AML-193 (cell line): ENCODE results near the gene ABCA7.

ENCODE experiments used
- DNase-seq, 2 experiments: peaks; one replicate each; lab custom pipeline; 2025; lab: John Stamatoyannopoulos, UW

ABCA7 gene

GRCh38 chr19:1002600-1002999 lies 37.3 kb upstream of the ABCA7 start:
- no peak for DNase-seq

- DNase-seq, result no peak
Measured at GRCh38 chr19:1003283-1003682, 36.6 kb upstream of the ABCA7 start.

- DNase-seq, result no peak
Measured at GRCh38 chr19:1004204-1004802, 35.6 kb upstream of the ABCA7 start.

DNA sequence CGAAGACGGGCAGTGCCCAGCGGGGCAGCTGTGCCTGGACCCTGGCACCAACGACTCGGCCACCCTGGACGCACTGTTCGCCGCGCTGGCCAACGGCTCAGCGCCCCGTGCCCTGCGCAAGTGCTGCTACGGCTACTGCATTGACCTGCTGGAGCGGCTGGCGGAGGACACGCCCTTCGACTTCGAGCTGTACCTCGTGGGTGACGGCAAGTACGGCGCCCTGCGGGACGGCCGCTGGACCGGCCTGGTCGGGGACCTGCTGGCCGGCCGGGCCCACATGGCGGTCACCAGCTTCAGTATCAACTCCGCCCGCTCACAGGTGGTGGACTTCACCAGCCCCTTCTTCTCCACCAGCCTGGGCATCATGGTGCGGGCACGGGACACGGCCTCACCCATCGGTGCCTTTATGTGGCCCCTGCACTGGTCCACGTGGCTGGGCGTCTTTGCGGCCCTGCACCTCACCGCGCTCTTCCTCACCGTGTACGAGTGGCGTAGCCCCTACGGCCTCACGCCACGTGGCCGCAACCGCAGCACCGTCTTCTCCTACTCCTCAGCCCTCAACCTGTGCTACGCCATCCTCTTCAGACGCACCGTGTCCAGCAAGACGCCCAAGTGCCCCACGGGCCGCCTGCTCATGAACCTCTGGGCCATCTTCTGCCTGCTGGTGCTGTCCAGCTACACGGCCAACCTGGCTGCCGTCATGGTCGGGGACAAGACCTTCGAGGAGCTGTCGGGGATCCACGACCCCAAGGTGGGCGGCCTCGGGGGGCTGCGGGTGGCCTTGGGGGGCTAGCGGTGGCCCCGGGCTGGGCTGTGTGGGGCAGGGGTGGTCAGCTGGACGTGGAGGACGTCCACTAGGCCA lies 34.9 kb upstream of the ABCA7 start:
- no peak for DNase-seq

DNA sequence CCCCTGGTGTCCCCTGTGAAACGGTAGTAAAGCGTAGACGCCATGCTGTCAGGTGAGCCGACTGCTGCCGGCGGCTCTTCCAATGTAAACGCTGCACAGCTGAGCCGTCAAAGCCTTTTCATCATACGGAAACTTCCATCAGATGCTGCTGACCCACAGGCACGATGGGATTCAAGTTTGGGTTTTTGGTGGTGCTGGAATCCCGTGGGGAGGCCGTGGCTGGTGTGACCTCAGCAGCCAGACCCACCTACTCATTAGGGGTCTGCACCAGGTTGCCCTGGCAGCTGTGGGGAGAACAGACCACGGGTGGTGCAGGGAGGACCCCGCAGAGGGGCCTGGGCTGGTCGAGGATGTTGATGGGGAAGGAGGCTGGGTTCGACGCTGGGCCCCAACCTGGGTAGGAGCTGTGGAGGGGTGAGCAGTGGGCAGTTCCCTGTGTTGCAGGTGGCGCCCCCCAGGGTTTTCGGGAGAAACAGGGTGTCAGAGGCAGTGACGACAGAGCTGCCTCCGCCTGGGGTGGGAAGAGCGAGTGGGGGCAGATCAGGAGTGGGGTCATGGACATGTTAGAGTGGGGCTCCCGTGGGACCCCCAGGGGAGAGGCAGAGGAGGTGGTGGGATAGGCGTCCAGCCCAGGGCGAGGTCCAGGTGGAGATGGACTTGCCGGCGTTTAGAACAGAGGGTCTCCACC lies 33.1 kb upstream of the ABCA7 start:
- DNase-seq, result no peak

DNA sequence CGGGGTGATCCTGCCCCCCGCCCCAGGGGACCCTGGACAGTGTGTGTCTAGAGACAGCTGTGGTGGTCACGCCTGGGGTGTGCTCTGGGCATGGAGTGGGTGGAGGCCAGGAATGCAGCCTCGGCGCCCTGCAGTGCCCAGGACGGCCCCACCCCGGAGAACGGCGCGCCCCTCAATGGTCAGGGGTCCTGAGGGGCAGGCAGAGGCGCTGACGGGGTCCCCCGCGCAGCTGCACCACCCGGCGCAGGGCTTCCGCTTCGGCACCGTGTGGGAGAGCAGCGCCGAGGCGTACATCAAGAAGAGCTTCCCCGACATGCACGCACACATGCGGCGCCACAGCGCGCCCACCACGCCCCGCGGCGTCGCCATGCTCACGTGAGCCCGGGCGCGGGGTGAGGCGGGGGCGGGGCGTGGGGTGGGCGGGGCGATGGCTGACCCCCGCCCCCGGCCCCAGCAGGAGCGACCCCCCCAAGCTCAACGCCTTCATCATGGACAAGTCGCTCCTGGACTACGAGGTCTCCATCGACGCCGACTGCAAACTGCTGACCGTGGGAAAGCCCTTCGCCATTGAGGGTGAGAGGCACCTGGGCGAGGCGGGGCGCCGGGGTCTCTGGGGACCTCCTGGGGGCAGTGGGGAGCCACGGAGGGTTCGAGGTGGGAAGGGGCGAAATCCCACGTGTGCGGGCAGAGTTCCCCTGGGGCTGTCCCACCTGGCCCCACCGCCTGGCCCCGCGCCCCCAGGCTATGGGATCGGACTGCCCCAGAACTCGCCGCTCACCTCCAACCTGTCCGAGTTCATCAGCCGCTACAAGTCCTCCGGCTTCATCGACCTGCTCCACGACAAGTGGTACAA lies 32.3 kb upstream of the ABCA7 start:
- no peak for DNase-seq

- DNase-seq, result no peak
Measured at GRCh38 chr19:1008268-1009040, 31.5 kb upstream of the ABCA7 start.

GRCh38 chr19:1009041-1009980 lies 30.6 kb upstream of the ABCA7 start:
- DNase-seq, result no peak

DNA sequence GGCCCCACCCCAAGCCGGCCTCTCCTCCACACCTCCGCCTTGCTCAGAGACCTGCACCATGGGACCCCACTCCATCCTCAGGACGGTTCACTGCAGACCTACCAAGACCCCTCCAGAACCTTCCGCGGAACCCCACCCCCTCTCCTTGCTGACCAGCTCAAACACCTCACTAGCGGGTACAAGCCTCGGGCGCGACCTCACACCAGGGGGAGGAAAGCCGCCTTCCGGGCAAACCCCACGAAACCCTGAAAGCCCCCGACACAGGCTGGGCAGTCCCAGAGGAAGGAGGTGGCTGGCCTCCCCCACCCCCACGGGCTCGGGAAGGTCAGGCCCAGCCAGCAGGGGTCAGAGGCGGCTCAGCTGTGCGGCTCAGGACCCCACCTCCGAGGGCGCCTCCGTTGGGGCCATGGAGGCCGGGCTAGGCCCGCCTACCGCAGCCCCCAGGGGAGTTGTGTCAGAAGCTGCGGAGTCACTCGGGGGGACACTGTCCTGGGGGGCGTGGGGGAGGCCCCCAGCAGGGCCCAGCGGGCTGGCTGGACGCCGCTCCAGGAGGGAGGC lies 29.8 kb upstream of the ABCA7 start:
- DNase-seq, result no peak

DNA sequence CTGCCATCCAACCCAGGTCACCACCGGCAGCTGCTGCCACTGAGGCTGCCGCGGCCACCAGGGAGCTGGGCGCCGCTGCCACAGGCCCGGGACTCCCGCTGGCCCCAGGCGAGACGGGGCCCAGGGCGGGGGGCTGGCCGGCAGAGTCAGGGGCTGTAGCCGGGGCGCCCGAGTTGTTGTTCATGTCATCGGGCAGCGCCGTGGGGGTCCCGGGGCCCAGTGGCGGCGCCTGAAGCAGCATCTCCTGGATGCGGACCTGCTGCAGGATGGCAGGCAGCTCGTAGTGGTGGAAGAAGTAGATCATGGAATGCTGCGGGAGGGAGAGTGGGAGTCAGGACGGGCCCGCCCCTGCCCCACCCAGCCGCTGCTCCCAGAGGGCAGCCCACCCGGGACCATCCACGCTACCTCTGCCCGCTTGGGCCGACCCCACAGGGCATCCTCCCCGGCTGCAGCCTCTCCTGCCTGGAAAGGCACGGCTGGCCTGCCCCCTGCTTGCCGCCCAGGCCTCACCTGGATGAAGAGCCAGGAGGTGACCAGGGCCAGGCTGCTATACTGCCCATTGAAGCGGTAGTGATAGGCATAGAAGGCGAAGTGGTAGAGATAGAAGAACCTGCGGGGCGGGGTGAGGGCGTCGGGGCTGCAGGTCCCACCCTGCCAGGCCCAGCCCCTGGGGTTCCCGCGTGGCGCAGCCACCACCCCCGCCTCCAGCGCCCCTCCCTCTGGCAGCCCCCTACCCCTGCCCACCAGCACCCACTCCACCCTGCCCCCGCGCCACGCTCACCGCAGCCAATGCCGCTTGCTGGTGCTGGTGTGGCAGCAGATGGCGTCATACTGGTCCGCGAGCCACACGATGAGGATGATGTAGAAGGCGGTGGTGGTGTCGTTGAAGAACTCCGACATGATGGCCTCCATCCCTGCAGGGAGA lies 29.1 kb upstream of the ABCA7 start:
- no peak for DNase-seq

- no peak for DNase-seq
Measured at GRCh38 chr19:1011831-1012333, 28.0 kb upstream of the ABCA7 start.

GRCh38 chr19:1012334-1012733 lies 27.6 kb upstream of the ABCA7 start:
- no peak for DNase-seq

GRCh38 chr19:1013218-1013617 lies 26.7 kb upstream of the ABCA7 start:
- no peak for DNase-seq

DNA sequence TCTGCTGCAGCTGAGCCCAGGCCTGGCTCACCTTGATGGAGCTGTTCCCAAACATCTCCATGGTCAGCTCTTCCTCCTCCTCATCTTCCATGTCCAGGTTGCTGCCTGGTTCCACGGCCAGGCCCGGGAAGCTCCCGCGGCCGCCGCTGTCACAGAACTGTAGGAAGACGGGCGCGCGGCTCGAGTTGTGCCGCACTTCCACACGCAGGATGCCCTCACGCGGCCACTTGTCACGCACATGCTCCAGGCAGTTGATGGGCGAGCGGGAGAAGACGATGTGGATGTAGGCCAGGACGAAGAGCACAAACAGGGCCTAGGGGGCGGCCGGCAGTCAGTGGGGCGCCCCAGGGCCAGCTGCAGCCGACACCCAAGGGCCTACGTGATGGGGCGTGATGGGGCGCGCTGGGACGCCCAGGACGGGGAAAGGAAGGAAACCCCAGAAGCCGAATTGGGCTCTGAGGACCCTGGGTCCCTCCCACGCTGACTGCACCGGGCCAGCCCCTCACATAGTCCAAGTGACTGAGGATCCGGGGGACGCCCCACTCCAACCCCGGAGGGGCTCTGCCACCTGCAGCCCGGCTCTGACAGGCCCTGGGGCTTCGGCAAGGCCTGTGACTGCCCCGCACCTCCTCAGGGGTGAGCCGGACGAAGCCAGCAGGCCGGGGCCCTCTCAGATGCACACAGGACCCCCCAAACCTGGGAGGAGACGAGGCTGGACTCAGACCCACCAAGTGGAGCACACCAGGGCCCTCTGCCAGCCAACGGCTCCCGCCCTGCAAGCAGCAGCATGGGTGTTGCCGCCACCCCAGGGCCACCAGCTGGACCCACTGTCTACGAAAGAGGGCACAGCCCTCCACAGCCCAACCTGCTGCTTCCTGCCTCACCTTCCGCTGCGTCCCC lies 25.5 kb upstream of the ABCA7 start:
- no peak for DNase-seq

DNA sequence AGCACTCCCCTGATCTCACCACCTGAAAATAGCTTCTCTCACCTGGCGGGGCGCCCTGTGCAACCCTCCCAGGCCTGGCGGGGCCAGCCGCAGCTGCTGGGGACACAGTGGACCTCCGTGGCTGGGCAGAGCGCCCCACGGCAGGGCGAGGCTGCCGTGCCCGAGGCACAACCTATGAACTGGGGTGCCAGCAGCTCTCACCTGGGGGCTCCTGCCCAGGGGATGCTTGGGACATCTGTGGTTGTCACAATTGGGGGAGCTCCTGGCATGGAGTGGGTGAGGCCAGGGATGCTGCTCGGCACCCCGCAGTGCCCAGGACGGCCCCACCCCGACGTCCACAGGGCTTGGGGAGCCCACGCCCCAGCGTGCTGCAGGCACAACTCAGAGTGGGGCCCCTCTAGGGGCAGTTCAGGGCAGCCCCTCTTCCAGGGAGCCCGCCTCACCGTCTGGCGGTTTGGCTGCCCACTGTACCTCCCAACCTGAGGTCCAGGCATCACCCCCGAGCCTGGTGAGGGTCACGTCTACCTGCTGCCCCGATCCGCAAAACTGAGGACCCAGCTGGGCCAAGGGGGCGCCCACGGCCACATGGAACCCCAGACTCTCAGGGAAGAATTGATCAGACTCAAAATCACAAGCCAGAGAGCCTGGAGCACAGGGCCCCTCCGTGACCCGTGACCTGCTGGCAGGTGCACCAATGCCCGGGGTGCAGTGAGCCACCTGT lies 24.7 kb upstream of the ABCA7 start:
- DNase-seq, result no peak

DNA sequence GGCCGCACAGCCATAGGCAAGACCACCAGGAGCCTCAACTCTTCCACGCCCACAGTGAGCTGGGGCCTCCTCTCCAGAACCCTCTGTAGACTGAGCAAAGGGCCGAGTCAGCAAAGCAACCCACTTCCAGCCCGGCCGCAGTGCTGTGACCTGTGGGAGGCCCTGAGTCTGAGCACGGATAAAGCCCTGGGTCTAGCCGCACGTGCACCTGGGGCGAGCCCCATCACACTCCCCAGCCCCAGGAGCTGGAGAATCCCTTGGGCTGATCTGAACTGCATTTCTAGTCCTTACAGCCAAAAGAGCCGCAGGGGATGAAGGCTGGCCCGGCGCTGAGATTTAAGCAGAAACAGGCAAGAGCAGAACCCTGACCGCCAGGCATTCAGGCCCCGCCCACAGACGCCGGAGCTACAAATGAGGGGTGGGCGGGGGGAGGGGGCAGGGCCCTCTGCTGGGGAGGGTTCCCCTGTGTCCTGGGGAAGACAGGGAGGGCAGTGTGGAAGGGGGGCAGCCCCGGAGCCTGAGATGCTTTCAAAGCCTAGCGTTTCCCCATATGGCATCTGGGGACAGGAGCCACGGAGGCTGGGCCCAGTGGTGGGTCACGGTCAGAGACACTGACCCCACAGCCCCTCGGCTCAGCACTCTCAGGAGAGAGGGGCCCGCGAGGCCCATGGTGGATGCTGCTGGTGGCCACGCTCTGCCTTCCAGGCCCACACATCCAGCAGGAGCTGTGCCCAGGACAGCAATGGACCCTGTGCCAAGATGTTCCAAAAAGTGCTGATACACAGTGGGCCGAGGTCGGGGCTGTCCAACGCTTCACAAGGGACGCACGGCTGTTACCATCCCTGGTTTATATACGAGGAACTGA lies 23.9 kb upstream of the ABCA7 start:
- no peak for DNase-seq
